GM19452 (cell line): ENCODE results near the gene AQP12B.

Experiments
- ATAC-seq: cut with Tn5 transposase; IDR thresholded peaks from one replicate; pipeline ENCODE4 v1.9.1; 2021; ENCODE audit not compliant: unreplicated experiment

The AQP12B gene

DNA sequence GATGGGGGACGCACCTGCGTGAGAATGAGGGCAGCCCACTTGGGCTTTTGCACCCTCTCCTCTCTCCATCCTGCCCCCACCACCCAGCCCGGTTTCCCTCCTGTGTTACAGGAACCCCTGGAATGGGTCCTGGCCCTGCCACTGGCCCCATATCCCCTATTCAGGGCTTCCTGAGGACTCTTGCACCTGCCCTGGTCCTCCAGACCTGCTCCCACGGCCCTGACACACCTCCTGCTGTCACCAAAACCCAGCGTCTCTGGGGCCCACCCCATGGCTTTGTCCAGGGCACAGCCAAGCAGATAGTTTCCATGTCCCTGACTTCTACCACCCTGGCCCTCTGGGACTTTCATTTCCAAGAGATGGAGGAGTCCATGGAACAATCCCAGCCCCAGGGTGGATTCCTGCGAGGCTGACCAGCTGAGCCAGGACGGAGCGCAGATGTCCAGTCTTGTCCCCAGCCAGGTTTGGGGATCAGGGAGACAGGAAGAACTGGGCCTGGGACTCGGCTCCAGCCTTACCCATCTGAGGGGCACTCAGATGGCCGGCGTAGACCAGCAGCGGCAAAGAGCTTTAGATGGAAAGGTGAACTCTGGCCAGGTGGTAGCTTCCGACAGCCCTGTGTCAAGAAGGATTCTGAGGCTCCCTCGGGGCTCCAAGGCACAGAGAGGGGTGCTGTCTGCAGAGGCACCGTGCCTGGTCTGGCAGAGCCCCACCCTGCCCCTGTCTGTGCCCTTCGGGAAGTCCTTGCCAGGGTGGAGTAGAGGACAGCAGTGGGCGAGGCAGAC, 45.4 kb downstream of the AQP12B start:
- ATAC-seq, result no peak

DNA sequence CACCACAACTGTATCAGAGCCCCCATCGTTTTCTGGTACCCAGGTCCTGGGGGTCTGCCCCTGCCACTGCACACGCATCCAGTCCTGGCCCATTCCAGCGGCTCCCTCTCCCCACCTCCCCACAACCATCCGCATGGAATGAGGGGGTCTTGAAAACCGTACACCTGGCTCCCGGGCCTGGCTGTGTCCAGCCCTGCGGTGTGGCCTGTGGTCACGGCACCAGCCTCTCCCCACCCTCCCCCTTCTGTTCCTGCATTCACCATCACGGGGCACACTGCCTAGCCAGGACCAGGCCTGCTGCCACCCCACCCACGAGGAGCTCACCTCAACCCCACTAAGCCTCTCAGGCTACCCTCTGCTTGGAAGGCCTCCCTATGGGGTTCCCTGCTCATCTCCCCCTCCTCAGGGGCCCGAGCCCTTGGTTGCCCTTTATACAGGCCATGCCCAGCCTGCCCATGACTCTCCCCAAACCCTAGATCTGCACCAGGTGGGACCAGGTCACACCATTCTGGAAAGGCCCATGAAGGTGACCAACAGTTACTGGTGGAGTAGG, 46.0 kb downstream of the AQP12B start:
- ATAC-seq, result no peak

DNA sequence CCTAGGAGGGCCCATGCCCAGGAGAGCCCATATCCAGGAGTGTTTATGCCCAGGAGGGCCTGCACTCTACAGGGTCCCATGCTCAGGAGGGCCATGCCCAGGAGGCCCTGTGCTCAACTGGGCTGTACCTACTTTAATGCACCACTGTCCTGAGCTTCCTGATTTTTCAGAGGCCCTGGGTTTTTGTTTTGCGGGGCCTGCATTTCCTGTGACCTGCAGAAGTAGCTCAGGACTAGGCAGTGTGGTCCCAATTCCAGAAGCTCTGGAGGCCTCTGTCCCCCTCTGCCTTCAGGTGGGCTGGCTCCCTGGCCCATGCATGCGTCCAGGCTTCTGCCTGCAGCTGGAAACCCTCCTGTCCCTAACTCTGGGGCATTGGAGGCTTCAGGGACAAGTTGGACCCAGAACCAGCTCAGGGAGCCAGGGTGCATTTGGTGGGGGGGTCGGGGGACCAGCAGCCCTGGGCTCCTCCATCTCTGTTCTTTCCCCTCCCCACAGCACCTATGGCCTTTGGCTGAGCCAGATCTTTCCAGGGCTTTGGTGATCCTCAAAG, 46.6 kb downstream of the AQP12B start:
- ATAC-seq, result no peak

DNA sequence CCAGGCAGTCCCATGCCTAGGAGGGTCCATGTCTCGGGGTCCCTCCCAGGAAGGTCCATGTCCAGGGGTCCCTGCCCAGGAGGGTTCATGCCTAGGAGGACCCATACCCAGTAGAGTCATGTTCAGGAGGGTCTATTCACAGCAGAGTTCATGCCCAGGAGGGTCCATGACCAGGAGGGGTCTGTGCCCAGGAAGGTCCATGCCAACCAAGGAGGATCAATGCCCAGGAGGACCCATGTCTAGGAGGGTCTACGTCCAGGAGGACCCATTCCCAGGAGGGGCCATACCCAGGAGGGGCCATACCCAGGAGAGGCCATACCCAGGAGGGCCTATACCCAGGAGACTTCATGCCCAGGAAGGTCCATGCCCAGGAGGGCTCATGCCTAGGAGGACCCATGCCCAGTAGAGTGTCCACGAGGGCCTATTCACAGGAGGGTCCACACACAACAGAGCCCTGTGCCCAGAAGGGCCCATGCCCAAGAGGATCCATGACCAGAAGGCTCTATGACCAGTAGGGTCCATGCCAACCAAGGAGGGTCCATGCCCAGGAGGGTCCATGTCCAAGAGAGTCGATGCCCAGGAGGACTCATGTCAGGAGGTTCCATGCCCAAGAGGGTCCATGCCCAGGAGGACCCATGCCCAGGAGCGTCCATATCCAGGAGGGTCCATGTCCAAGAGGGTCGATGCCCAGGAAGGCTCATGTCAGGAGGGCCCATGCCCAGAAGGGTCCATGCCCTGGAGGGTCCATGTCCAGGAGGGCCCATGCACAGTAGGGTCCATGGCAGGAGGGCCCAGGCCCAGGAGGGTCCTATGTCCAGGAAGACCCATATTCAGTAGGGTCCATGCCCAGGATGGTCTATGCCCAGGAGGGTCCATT, 47.3 kb downstream of the AQP12B start:
- ATAC-seq, result no peak

DNA sequence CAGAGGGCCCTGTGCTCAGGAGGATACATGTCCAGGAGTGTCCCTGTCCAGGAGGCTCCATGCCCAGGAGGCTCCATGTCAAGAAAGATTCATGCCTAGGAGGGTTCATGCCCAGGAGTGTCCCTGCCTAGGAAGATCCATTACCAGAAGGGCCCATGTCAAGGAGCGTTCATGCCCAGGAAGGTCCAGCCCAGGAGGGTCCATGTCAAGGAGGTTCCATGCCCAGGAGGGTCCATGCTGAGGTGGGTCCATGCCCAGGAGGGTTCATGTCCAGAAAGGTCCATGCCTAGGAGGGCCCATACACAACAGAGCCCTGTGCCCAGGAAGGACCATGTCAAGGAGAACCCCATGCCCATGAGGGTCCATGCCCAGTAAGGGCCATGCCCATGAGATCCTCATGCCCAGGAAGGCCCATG, 50.4 kb downstream of the AQP12B start:
- ATAC-seq, result no peak

DNA sequence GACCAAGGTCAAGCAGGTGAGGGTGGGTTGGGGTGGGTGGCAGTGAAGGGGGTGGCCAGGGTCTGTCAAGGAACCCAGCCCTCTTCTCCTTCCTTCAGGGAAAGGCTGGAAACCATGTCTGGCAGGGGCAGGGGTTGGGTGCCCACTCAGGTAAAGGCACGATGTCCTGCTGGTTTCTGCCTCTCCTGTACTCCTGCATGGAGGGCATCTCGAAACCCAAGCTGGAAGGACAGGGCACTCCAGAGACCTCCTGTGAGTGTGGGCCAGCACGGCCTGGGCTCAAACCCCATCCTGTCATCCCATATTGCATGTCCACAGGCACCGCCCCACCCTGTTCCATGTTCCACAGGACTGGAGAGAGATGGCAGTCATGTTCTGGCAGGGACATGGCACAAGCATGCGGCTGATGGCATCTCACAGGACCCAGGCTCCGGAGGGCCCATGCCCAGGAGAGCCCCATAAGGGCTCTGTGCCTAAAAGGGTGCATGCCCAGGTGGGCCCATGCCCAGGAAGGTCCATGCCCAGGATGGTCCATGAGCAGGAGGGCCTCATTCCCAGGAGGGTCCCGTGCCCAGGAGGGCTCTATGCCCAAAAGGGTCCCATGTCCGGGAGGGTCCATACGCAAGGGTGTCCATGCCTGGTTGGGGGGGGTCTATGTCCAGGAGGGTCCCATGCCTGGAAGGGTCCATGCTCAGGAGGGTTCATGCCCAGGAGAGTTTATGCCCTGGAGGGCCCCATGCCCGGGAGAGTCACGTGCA, 51.0 kb downstream of the AQP12B start:
- ATAC-seq, result no peak

DNA sequence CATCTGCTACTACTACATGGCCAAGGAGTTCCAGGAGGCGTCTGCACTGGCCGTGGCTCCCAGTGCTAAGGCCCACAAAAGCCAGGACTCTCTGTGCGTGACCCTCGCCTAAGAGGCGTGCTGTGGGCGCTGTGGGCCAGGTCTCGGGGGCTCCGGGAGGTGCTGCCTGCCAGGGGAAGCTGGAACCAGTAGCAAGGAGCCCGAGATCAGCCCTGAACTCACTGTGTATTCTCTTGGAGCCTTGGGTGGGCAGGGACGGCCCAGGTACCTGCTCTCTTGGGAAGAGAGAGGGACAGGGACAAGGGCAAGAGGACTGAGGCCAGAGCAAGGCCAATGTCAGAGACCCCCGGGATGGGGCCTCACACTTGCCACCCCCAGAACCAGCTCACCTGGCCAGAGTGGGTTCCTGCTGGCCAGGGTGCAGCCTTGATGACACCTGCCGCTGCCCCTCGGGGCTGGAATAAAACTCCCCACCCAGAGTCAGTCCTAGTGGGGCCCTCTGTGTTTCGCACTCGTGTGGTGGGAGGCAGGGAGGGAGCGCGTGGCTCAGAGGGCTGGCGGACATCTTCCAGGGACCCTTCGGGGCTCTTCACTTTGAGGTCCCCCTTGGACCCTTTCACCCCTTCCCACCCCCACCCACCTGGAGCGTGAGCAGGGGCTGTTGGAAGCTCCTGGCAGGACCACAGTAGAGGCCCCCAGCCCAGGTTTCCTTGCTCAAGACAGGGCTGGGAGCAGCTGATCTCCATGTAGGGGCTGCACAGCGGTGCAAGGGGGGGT, 51.7 kb downstream of the AQP12B start:
- no peak for ATAC-seq

DNA sequence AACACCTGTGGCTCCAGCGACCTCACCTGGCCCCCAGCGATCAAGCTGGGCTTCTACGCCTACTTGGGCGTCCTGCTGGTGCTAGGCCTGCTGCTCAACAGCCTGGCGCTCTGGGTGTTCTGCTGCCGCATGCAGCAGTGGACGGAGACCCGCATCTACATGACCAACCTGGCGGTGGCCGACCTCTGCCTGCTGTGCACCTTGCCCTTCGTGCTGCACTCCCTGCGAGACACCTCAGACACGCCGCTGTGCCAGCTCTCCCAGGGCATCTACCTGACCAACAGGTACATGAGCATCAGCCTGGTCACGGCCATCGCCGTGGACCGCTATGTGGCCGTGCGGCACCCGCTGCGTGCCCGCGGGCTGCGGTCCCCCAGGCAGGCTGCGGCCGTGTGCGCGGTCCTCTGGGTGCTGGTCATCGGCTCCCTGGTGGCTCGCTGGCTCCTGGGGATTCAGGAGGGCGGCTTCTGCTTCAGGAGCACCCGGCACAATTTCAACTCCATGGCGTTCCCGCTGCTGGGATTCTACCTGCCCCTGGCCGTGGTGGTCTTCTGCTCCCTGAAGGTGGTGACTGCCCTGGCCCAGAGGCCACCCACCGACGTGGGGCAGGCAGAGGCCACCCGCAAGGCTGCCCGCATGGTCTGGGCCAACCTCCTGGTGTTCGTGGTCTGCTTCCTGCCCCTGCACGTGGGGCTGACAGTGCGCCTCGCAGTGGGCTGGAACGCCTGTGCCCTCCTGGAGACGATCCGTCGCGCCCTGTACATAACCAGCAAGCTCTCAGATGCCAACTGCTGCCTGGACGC, 52.5 kb downstream of the AQP12B start:
- no peak for ATAC-seq

DNA sequence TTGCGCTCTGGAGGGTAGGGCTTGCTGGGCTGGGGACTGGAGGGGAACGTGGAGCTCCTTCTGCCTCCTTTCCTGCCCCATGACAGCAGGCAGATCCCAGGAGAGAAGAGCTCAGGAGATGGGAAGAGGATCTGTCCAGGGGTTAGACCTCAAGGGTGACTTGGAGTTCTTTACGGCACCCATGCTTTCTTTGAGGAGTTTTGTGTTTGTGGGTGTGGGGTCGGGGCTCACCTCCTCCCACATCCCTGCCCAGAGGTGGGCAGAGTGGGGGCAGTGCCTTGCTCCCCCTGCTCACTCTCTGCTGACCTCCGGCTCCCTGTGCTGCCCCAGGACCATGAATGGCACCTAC, 53.1 kb downstream of the AQP12B start:
- no peak for ATAC-seq

DNA sequence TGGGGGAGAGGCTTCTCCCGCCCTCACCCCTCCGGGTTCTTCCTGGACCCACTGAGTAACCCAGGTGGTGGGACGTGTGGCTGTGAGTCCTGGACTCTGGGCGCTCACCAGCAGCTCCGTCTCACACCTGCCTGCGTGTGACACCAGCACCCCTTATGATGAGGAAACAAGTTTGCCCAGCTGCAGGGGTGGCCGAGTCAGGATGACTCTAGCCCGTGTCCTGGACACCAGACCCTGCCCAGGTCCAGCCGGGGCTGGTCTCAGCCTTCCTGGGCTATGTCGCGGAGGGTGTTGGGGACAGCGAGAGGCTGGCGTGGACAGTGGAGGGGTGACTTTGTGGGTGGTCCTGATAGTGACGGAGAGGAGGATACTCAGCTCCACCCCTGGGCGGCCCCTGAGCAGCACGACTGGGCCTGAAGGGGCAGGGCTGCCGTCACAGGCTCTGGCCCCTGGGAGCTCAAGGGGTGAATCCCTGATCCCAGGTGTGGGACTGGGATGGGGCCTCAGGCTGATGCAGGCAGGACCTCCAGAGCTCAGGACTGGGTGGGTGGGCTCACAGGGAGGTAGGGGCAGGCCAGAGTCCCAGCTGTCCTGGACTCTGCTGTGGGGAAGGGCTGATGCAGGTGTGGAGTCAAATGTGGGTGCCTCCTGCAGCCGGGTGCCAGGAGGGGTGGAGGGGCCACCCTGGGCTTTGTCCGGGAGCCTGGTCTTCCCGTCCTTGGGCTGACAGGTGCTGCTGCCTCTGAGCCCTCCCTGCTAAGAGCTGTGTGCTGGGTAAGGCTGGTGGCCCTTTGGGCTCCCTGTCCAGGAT, 53.7 kb downstream of the AQP12B start:
- ATAC-seq, result no peak

DNA sequence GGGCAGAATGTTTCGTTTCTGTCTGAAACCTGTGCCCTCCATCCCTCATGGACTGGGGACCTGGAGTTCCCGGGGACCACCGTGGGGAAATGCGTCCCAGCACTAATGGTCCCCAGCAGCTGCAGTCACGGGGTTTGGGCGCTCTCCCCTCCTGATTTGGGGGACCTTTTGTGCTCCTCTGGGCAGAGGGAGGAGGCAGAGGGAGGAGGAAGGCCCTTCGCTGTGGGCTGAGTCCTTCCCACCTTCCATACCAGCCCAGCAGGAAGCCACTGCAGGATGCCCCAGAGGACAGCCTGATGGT, 54.2 kb downstream of the AQP12B start:
- ATAC-seq, result no peak

DNA sequence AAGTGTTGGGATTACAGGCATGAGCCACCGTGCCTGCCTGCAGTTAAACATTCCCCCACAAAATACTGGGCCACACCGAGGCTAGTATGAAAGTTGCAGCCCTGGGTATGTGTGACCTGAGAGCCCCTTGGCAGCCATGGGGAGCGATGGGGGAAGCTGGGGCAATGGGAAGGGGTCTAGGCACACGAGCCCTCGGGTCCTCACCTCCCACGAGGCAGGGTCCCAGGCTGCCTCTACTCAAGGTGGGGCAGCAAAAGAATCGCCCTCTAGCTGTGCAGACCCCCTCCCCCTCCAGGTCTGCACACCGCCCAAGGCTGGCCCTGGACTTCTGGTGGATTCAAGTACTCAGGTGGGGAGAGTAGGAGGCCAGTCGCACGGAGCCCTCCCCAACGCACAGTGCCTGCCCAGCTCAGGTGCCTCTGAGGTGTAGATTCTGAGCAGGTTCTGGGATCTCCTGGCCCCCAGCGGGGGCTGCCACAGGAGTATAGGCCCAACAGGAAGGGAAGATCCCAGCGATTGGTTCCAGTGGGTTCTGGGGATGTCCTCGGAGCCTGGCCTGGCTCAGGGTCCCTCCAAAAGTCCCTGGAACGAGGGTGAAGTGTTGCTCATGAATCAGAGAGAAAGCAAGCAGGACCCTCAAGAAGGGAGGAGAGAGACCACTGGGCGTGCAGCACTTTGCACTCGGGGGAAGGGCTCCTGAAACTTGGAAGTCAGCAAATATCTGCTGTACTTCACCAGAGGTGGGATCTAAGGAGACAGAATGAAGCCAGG, 54.8 kb downstream of the AQP12B start:
- no peak for ATAC-seq

DNA sequence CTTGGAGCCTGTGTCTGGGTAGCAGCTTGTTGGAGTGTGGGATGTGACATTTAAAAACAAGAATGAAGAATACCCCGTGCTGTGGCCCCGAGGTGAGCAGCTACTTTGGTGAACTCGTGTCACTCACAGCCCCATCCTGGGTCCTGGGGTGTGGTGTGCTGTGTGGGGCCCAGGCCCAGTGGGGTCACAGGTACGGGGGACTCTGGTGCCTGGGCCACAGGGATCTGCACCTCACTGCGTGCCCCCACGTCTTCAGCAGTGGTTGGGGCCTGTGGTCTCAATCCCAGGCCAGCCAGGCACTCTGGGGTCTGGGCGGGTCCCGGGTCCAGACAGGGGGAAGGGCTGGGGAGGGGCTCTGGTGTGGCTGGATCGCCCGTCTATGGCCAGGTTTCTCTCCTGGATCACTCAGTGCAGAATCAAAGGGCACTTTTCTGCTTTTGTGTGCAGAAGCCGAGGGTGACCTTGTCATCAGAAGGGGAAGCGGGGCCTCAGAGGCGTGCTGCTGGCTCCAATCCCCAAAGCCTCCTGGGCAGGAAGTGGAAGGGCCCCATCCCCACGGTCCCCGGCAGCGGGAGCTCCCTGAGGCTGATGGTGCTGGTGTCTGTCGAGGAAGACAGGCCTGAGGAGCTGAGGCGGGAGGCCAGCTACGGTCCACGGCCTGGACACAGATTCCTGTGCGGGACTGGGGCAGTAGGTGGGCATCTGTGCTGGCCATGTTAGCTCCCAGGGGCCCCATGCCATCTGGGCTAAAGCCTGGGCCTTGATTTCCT, 56.0 kb downstream of the AQP12B start:
- no peak for ATAC-seq
